ENCODE data around the gene MYO7A.

MYO7A gene

GRCh38 chr11:77124488-77124887 lies 3.6 kb upstream of the MYO7A start:
- TF ChIP-seq CTCF (IDR thresholded peaks at IDR 0.05): no peak
- TF ChIP-seq ZFX (IDR thresholded peaks at IDR 0.05; ENCODE audit: borderline replicate concordance): no peak
- H3K27ac ChIP-seq: no peak overlapping the region

- no peak for TF ChIP-seq ZFX (IDR thresholded peaks at IDR 0.05; ENCODE audit: borderline replicate concordance)
- no peak for TF ChIP-seq CTCF (IDR thresholded peaks at IDR 0.05)
- H3K27ac ChIP-seq: no peak overlapping the region
Observed at GRCh38 chr11:77125191-77125590, 2.9 kb upstream of the MYO7A start.

- TF ChIP-seq CTCF (IDR thresholded peaks at IDR 0.05) (no peak), ZFX (IDR thresholded peaks at IDR 0.05; ENCODE audit: borderline replicate concordance) (no peak)
Observed at GRCh38 chr11:77125695-77126094, 2.4 kb upstream of the MYO7A start.

GRCh38 chr11:77126156-77126775 lies 1.8 kb upstream of the MYO7A start:
- no peak for TF ChIP-seq ZFX (IDR thresholded peaks at IDR 0.05; ENCODE audit: borderline replicate concordance)
- no peak for TF ChIP-seq CTCF (IDR thresholded peaks at IDR 0.05)
- no peak overlapping the region for H3K27ac ChIP-seq

More at GRCh38 chr11:77125695-77126094, 2.4 kb upstream of the MYO7A start:
- H3K27ac ChIP-seq: no peak overlapping the region

- TF ChIP-seq CTCF (IDR thresholded peaks at IDR 0.05) (no peak), ZFX (IDR thresholded peaks at IDR 0.05; ENCODE audit: borderline replicate concordance) (no peak)
- H3K27ac ChIP-seq: no peak overlapping the region
Observed at GRCh38 chr11:77126861-77127234, 1.2 kb upstream of the MYO7A start.

- H3K27ac ChIP-seq: no peak overlapping the region
- peak; percentile 99 for TF ChIP-seq CTCF (IDR thresholded peaks at IDR 0.05)
- no peak for TF ChIP-seq ZFX (IDR thresholded peaks at IDR 0.05; ENCODE audit: borderline replicate concordance)
Observed at GRCh38 chr11:77127235-77127911, 673 bp upstream of the MYO7A start.

GRCh38 chr11:77129069-77129841 lies 1.2 kb downstream of the MYO7A start:
- TF ChIP-seq ZFX (IDR thresholded peaks at IDR 0.05; ENCODE audit: borderline replicate concordance) (no peak), CTCF (IDR thresholded peaks at IDR 0.05) (no peak)
- no peak overlapping the region for H3K27ac ChIP-seq
